CD4-positive, alpha-beta T cell (primary cell): Measurements from ENCODE around the gene PPP1R26. TPM values are rescaled to one million over a fixed set of nuclear protein-coding genes. Genes with fewer than 3 reads are reported as not detected.
A peak's percentile ranks its signal among the peaks of the same experiment; 100 is the strongest.

Source experiments
- ATAC-seq: fragments of 200-7000 bp; cut with Tn5 transposase; one replicate; pipeline ENCODE4 v1.10.0; 2022; ENCODE audit warnings: mild to moderate bottlenecking; ENCODE audit not compliant: poor library complexity
- CTCF ChIA-PET: fragments of 350-600 bp; sonication (Branson Sonifier 250); formaldehyde crosslinking; loops from one replicate; lab custom pipeline; 2021; ENCODE audit warnings: antibody characterized with exemption, inconsistent platforms; lab: Charles Lee
- POLR2A ChIA-PET: fragments of 350-600 bp; sonication (Branson Sonifier 250); formaldehyde crosslinking; loops from one replicate; lab custom pipeline; 2021; ENCODE audit warnings: antibody characterized with exemption, inconsistent platforms; lab: Charles Lee
- DNase-seq, 14 experiments: peaks; one replicate each; pipeline ENCODE4 v3.0.0-alpha.2; 2013 to 2020; ENCODE audit warnings: mixed read lengths in 2 of 14
- H3K27ac ChIP-seq, 2 donors: one replicate each; pipeline versions ENCODE4 v1.5.1 to v1.7.0; 2013; ENCODE audit warnings: low read length in 2 of 2, low read depth in 1 of 2, mild to moderate bottlenecking in 1 of 2
- H3K27me3 ChIP-seq, 2 experiments: 1 replicate in 1 of 2; 2 replicates in 1 of 2; pipeline versions ENCODE4 v1.6.1 to v1.7.0; 2013; ENCODE audit warnings: low read length in 2 of 2, control low read depth in 1 of 2, mild to moderate bottlenecking in 1 of 2, moderate library complexity in 1 of 2; ENCODE audit not compliant: insufficient read depth in 2 of 2, control insufficient read depth in 1 of 2
- H3K36me3 ChIP-seq: one replicate; pipeline ENCODE4 v1.6.1; 2013; ENCODE audit warnings: low read length, control low read depth; ENCODE audit not compliant: insufficient read depth
- H3K4me1 ChIP-seq: one replicate; pipeline ENCODE4 v1.6.1; 2013; ENCODE audit warnings: low read length, control low read depth; ENCODE audit not compliant: insufficient read depth
- H3K4me3 ChIP-seq: one replicate; pipeline ENCODE4 v1.5.1; 2013; ENCODE audit warnings: mild to moderate bottlenecking, low read length, moderate library complexity
- H3K9me3 ChIP-seq, 2 experiments: 1 replicate in 1 of 2; 2 replicates in 1 of 2; pipeline versions ENCODE4 v1.6.1 to v1.7.0; 2013; ENCODE audit warnings: low read length in 2 of 2, mild to moderate bottlenecking in 2 of 2, control low read depth in 1 of 2, moderate library complexity in 1 of 2; ENCODE audit not compliant: control insufficient read depth in 1 of 2, insufficient read depth in 1 of 2
- H3K27ac Mint-ChIP-seq: one replicate; pipeline ENCODE4 v1.8.0; 2020; ENCODE audit warnings: mixed read lengths
- H3K27me3 Mint-ChIP-seq: one replicate; pipeline ENCODE4 v1.8.0; 2021; ENCODE audit warnings: mixed read lengths
- H3K36me3 Mint-ChIP-seq: one replicate; pipeline ENCODE4 v1.8.0; 2021; ENCODE audit warnings: low read depth, mixed read lengths
- H3K4me1 Mint-ChIP-seq: one replicate; pipeline ENCODE4 v1.8.0; 2021; ENCODE audit warnings: low read depth, mixed read lengths
- H3K4me3 Mint-ChIP-seq: one replicate; pipeline ENCODE4 v1.8.0; 2020; ENCODE audit warnings: mild to moderate bottlenecking, mixed read lengths
- H3K9me3 Mint-ChIP-seq: one replicate; pipeline ENCODE4 v1.8.0; 2020; ENCODE audit warnings: mixed read lengths
- CTCF ChIP-seq: fragments of 200-600 bp; IDR thresholded peaks from one replicate; pipeline ENCODE4 v1.8.0; 2022; ENCODE audit warnings: antibody characterized with exemption, mild to moderate bottlenecking
- intact Hi-C, 2 experiments: fragments of 100-400 bp; cut with DNase I in 1 of 2; cut with micrococcal nuclease in 1 of 2; formaldehyde crosslinking; loops; one replicate each; pipeline versions ENCODE4 v1.15.1 to v1.9.0; 2023 to 2025; cut with DNase I, micrococcal nuclease
- total RNA-seq, 174 experiments: library from RNA in 2 of 174; stranded (reverse) in 2 of 174; gene quantifications; one replicate each; pipeline ENCODE4 v1.2.3 and lab custom pipeline; 2021 to 2026

PPP1R26 gene
- total RNA-seq, 2 experiments from 2014 or later, result 0.27 to 0.47 TPM

- peaks cover 13% of the 10 kb centered on the region for H3K4me1 Mint-ChIP-seq
- ChIA-PET CTCF (no interaction called here), POLR2A (no interaction called here)
- H3K27me3 ChIP-seq, result peaks cover 6 to 14% of the 10 kb centered on the region in 2 experiments
- no peaks in the 10 kb centered on the region for H3K36me3 ChIP-seq
- H3K4me3 Mint-ChIP-seq, result no peak overlapping the region
- H3K27ac ChIP-seq, result no peak overlapping the region
- no peak overlapping the region for H3K27ac Mint-ChIP-seq
- no peaks in the 10 kb centered on the region for H3K36me3 Mint-ChIP-seq
- peaks cover 3% of the 10 kb centered on the region for H3K4me1 ChIP-seq
- H3K27me3 Mint-ChIP-seq, result peaks cover 47% of the 10 kb centered on the region
- TF ChIP-seq CTCF, result no peak
- H3K9me3 Mint-ChIP-seq, result no peaks in the 10 kb centered on the region
- ATAC-seq (no peak), DNase-seq (peak in 3 of 14 experiments; percentile 19 to 29 (median 27))
- H3K4me3 ChIP-seq, result no peak overlapping the region
- intact Hi-C loops, result no loop called here
- peaks cover 0 to 3% of the 10 kb centered on the region in 2 experiments for H3K9me3 ChIP-seq
Measured at GRCh38 chr9:135474915-135475314, 4.7 kb upstream of the PPP1R26 start.

DNA sequence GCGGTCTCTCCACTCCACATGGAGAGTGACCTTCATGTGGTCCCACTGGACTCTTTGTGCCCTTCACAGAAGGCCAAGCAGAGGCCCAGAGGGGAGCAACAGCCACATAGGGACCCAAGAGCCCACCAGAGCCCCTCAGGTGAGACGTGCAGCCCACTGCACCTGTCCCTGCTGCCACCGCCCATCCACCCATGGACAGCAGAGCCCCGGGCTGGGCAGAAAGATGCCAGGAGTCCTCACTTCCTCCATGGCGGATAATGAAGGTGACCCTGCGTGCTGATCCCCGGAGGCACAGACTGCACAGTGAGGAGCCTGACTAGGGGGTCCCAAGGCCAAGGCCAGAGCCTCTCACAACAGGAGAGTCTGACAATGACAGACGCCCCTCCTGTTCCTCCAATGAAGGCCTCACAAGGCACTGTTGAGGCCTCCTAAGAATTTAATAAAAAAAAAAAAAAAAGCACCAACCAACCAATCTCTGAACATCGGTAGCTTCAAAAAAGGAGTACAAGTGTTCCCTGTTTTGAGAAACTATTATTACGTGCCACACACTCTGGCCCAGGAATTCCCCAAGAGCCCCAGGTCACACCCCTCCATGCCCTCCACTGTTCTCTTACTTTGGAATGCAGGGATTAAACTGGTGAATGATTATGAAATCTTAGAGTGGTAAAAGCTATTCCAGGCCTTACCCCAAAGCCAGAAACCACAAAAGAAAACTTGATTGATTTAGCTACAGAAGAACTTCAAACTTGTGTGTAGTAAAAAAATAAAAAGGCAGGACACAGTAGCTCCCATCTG lies 2.8 kb upstream of the PPP1R26 start:
- Histone ChIP-seq H3K9me3 (peaks cover 0 to 9% of the 10 kb centered on the region in 2 experiments), H3K4me1 (peaks cover 14% of the 10 kb centered on the region), H3K27ac (no peak overlapping the region), H3K36me3 (no peaks in the 10 kb centered on the region), H3K27me3 (peaks cover 21 to 26% of the 10 kb centered on the region in 2 experiments), H3K4me3 (no peak overlapping the region)
- no peaks in the 10 kb centered on the region for H3K9me3 Mint-ChIP-seq
- peaks cover 14% of the 10 kb centered on the region for H3K4me1 Mint-ChIP-seq
- intact Hi-C loops, result no loop called here
- no peak for DNase-seq
- H3K36me3 Mint-ChIP-seq, result no peaks in the 10 kb centered on the region
- H3K4me3 Mint-ChIP-seq, result peak overlapping the region; percentile 55
- no peak overlapping the region for H3K27ac Mint-ChIP-seq
- TF ChIP-seq CTCF, result no peak
- H3K27me3 Mint-ChIP-seq, result peaks cover 40% of the 10 kb centered on the region
- ChIA-PET POLR2A (no interaction called here), CTCF (no interaction called here)
- ATAC-seq, result no peak

DNA sequence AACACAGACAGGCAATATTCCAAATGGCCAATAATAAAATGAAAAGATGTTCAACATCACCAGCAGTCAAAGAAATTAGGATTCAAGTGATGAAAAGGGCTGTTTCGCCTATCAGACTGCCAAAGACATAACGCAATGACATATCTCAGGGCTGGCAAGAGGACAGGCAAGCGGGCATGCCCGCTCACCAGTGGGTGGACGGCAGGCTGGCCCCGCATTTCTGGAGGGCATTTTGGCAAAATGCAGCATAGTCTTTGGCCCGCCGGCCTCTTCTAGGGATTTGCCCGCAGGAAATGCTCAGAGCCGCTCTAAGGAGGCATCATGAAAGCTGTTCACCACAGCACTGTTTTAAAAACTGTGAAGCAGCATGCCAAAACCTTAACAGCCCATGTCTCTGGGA lies 1.4 kb upstream of the PPP1R26 start:
- H3K9me3 Mint-ChIP-seq, result no peaks in the 10 kb centered on the region
- no peaks in the 10 kb centered on the region for H3K36me3 Mint-ChIP-seq
- intact Hi-C loops, result no loop called here
- peaks cover 19% of the 10 kb centered on the region for H3K4me1 Mint-ChIP-seq
- H3K4me3 Mint-ChIP-seq, result peak overlapping the region; percentile 95
- no peaks in the 10 kb centered on the region for H3K36me3 ChIP-seq
- ChIA-PET POLR2A (interaction anchor here (0.6 kb wide), 1 partner anchor 11 kb away, joined by 3 read pairs; no protein-coding TSS in a partner anchor), CTCF (no interaction called here)
- peaks cover 0 to 9% of the 10 kb centered on the region in 2 experiments for H3K9me3 ChIP-seq
- peaks cover 50% of the 10 kb centered on the region for H3K27me3 Mint-ChIP-seq
- peaks cover 14% of the 10 kb centered on the region for H3K4me1 ChIP-seq
- no peak overlapping the region for H3K4me3 ChIP-seq
- ATAC-seq (no peak), DNase-seq (no peak)
- no peak for TF ChIP-seq CTCF
- no peak overlapping the region for H3K27ac Mint-ChIP-seq
- no peak overlapping the region for H3K27ac ChIP-seq
- H3K27me3 ChIP-seq, result peaks cover 28 to 36% of the 10 kb centered on the region in 2 experiments
